DOHH2 (cell line): ENCODE results near the gene COLEC12.

Experiments
- CTCF ChIP-seq: fragments of 200-600 bp; sonication (generic); IDR thresholded peaks from one replicate; pipeline ENCODE4 v1.5.1; 2014; ENCODE audit warnings: antibody characterized with exemption, mild to moderate bottlenecking, low read depth, low read length; ENCODE audit not compliant: poor library complexity, severe bottlenecking
- EZH2phosphoT487 ChIP-seq: fragments of 200-600 bp; sonication (generic); IDR thresholded peaks from 2 replicates; pipeline ENCODE4 v1.6.1; 2017; ENCODE audit warnings: borderline replicate concordance, mild to moderate bottlenecking, antibody characterized with exemption, low read length, moderate library complexity, mixed read lengths

- no peak for TF ChIP-seq CTCF
- no peak for TF ChIP-seq EZH2phosphoT487
These were observed 77.5 kb downstream of the COLEC12 start for GRCh38 chr18:422966-423365.
